Measurements from ENCODE around the gene ISYNA1. TPM values are rescaled to one million over a fixed set of nuclear protein-coding genes. Genes with fewer than 3 reads are reported as not detected.

Gene ISYNA1
- total and polyA plus RNA-seq, 11 donors: 14.0 to 60.6 (median 24.0) TPM

DNA sequence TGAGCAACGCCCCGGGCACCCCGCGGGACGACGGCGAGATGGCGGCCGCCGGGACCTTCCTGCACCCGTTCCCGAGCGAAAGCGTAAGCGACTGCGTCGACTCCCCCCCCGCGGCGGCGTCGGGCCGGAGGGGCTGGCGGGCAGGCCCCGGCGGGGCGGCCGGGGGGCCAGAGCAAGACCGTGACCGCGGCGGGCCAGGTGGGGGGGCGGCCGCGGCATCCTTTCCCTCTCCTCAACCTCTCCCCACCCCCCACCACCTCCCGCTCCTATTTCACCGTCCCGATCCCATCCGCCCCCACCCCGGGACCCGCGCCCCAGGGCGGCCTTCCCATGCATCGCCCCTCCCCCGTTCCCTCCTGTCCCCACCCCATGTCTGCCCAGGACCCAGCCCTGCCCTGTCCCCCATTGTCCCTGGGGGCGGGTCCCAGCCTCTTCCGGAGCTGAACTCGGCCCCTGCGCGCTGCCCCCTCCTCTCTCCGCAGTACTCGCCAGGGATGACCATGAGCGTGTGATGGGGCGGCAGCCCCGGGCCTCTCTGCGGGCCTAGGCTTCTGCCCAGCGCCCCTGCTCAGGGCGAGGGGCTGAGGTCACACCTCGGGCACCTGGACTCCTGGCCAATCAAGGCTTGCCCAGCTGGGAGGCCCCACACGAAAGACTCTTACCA, 4.1 kb downstream of the ISYNA1 start:
- DNase-seq (no peak), ATAC-seq (no peak)
- TF ChIP-seq CTCF (IDR thresholded peaks at IDR 0.05) (no peak), POLR2A (IDR thresholded peaks at IDR 0.05) (no peak)
- Histone ChIP-seq H3K9me3 (no peaks in the 10 kb centered on the region), H3K27ac (peak overlapping the region in 7 of 12 donors; percentile 8 to 61 (median 56)), H3K4me3 (peak overlapping the region; percentile 17 to 64 (median 50)), H3K27me3 (no peaks in the 10 kb centered on the region), H3K36me3 (peaks cover 0 to 22% (median 3%) of the 10 kb centered on the region in 9 donors), H3K4me1 (peaks cover 6 to 66% (median 43%) of the 10 kb centered on the region in 12 donors)
- WGBS, 4 donors: 6 to 41% (median 16%) methylated on average over 10 to 60 of the region's 60 CpGs
- intact Hi-C loops (cut with DNase I): no loop called here

DNA sequence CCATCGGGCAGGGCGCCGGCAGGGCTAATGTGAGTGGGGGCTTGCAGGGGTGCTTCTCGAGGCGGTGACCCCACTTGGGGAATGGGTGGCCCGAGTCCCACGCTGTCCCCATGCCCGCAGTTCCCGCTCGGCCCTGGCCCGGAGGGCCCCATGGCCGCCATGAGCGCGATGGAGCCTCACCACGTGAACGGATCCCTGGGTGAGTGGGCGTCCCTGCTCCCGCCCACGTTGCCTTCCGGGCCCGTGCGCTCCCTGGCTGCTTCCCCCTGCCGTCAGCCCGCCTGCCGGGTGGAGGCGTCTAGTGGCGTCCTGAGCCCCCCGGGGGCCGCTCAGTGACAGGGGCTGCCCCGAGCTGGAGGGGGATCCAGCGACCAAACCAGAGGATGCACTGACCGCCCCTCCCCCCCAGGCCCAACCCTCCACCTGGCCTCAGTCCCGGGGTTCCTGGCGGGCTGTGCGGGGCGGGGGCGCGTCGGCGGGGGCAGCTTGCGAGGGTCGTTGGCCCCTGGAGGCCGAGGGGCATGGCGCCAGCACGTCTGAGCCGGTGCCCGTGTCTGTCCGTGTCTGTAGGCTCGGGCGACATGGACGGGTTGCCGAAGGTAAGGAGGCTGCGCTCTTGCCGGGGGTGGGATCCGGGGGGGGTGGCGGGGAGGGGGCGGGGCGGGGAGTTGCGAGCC, 4.8 kb downstream of the ISYNA1 start:
- intact Hi-C loops (cut with DNase I): no loop called here
- DNase-seq (no peak), ATAC-seq (no peak)
- TF ChIP-seq CTCF (IDR thresholded peaks at IDR 0.05) (no peak), POLR2A (IDR thresholded peaks at IDR 0.05) (no peak)
- no peaks in the 10 kb centered on the region for H3K9me3 ChIP-seq
- H3K27ac ChIP-seq: peak overlapping the region in 7 of 12 donors; percentile 8 to 61 (median 56)
- H3K36me3 ChIP-seq: peaks cover 0 to 22% (median 3%) of the 10 kb centered on the region in 9 donors
- WGBS, 4 donors: 13 to 43% (median 25%) methylated on average over 19 to 59 of the region's 59 CpGs
- no peaks in the 10 kb centered on the region for H3K27me3 ChIP-seq
- H3K4me3 ChIP-seq: peak overlapping the region; percentile 17 to 64 (median 50)
- peaks cover 11 to 66% (median 43%) of the 10 kb centered on the region in 12 donors for H3K4me1 ChIP-seq

DNA sequence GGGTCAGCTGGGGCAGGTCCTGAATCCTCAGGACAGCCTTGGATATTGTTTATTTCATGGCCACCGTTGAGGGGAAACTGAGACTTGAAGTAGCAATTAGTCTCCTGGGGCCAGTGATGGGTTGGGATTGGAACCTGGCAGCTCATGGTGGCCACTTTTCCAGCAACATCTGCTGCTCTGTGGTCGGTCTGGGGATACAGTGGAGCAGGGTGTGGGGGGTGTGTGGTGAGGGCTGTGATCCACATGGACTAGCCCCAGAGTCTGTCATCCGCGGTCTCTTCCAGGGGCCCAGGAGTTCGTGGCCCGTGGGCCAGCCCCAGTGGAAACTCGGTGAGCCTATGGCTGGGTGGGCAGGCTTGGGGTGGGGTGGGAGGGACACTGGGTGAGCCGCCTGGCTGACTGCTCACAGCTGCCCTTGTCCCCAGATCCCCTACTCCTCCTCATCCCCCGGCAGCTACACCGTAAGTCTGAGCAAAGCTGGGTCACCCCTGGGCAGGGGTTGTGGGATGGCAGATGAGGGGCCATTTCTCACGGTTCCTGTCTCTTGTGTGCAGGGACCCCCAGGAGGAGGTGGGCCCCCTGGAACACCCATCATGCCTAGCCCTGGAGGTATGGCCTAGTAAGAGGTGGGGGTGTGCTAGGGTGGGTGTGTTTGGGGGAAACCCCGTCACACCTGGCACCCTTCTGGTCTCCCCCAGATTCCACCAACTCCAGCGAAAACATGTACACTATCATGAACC, 5.5 kb downstream of the ISYNA1 start:
- TF ChIP-seq CTCF (IDR thresholded peaks at IDR 0.05) (no peak), POLR2A (IDR thresholded peaks at IDR 0.05) (no peak)
- Histone ChIP-seq H3K4me3 (peak overlapping the region in 8 of 12 donors; percentile 46 to 64 (median 52)), H3K9me3 (no peaks in the 10 kb centered on the region), H3K27me3 (no peaks in the 10 kb centered on the region), H3K4me1 (peaks cover 11 to 64% (median 38%) of the 10 kb centered on the region in 12 donors), H3K36me3 (peaks cover 0 to 22% (median 3%) of the 10 kb centered on the region in 9 donors), H3K27ac (peak overlapping the region in 2 of 12 donors; percentile 19 to 60)
- WGBS, 4 donors: 76 to 93% (median 84%) methylated on average over 9 to 13 of the region's 13 CpGs
- ATAC-seq (no peak), DNase-seq (no peak)
- intact Hi-C loops (cut with DNase I): no loop called here

All from heart left ventricle (tissue), 16 donors.